OCI-LY7 (cell line): ENCODE results near the gene CNOT6.

Experiments used
- EZH2phosphoT487 ChIP-seq: fragments of 200-600 bp; sonication (generic); IDR thresholded peaks from 2 replicates; pipeline ENCODE4 v1.6.1; 2018; ENCODE audit warnings: low read depth, borderline replicate concordance, mild to moderate bottlenecking, mixed run types, antibody characterized with exemption, low read length, moderate library complexity, mixed read lengths
- TF ChIP-seq, protein P1 (sequence below): fragments of 200-600 bp; sonication (generic); conservative IDR thresholded peaks from 2 replicates; pipeline ENCODE4 v1.5.1; 2014; ENCODE audit warnings: mild to moderate bottlenecking, antibody characterized with exemption, low read length, moderate library complexity, mixed read lengths

DNA sequence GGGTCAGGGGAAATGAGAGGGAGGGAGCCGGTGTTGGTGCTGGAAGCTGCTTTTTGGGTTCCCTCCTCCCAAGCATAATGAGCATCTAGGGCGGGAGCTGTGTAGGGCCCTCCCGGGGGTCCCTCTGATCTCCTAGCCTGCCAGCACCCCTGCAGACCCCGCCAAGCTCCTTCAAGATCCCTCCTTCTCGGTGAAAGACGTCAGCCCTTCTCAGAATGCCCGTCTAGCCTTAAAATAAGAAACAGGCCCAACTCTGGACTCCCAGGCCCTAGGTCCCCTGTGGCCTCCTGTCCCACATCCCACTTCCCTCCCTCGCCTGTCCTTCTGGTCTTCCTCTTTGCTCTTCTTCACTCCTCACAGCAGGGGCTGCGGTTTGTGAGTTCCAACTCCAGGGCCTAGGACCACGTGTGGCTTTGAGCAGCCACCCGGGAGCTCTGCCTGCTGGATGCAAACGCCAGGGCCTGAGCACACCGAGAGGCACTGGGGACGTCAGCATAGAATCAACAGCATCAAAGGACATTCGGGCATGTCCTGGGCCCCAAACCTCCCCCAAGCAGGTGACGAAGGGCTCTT, 105.9 kb downstream of the CNOT6 start:
- TF ChIP-seq, protein P1, sequence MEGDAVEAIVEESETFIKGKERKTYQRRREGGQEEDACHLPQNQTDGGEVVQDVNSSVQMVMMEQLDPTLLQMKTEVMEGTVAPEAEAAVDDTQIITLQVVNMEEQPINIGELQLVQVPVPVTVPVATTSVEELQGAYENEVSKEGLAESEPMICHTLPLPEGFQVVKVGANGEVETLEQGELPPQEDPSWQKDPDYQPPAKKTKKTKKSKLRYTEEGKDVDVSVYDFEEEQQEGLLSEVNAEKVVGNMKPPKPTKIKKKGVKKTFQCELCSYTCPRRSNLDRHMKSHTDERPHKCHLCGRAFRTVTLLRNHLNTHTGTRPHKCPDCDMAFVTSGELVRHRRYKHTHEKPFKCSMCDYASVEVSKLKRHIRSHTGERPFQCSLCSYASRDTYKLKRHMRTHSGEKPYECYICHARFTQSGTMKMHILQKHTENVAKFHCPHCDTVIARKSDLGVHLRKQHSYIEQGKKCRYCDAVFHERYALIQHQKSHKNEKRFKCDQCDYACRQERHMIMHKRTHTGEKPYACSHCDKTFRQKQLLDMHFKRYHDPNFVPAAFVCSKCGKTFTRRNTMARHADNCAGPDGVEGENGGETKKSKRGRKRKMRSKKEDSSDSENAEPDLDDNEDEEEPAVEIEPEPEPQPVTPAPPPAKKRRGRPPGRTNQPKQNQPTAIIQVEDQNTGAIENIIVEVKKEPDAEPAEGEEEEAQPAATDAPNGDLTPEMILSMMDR = no peak
- no peak for TF ChIP-seq EZH2phosphoT487
